ENCODE data around the gene LRRC8A. TPM values are rescaled to one million over a fixed set of nuclear protein-coding genes. Genes with fewer than 3 reads are reported as not detected.
A peak's percentile ranks its signal among the peaks of the same experiment; 100 is the strongest.
"Not testable (repeated sequence)": the region's sequence is repeated elsewhere in the genome, so short reads cannot be mapped to it uniquely, and the experiment has no call there.

Gene LRRC8A
- total and polyA plus RNA-seq, 2 donors from 2014 or later: 18.5 to 37.4 TPM

DNA sequence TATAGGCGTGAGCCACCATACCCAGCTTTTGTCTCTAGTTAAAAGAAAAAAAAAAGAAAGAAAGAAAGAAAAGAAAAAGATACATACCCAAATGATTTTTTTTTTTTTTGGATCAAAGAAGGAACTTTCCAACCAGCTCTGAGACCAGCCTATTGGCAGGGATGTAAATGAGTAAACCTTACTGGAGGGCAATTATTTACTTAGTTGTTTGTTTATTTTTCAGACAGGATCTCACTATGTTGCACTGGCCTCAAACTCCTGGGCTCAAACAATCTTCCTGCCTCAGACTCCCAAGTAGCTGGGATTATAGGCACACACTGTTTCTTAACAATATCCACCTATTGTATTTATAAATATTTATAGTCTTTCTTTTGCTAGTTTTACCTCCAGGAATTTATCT, 41.4 kb upstream of the LRRC8A start:
- Histone ChIP-seq H3K4me3 (ENCODE audit: low read length in 3 of 3) (no peak overlapping the region), H3K27ac (ENCODE audit: low read depth in 2 of 2, low read length in 2 of 2) (no peak overlapping the region), H3K27me3 (ENCODE audit: control insufficient read depth, insufficient read depth, low read length) (no peaks in the 10 kb centered on the region), H3K9me3 (ENCODE audit: control insufficient read depth in 2 of 3, insufficient read depth in 1 of 3, low read length in 3 of 3) (no peaks in the 10 kb centered on the region), H3K36me3 (ENCODE audit: control insufficient read depth in 2 of 3, insufficient read depth in 3 of 3, low read length in 3 of 3) (peaks cover 0 to 5% (median 0%) of the 10 kb centered on the region in 3 donors), H3K9ac (ENCODE audit: low read length in 3 of 3) (no peak overlapping the region), H3K4me1 (ENCODE audit: control insufficient read depth in 2 of 3, insufficient read depth in 2 of 3, low read depth in 1 of 3, low read length in 3 of 3) (peaks cover 0 to 5% (median 0%) of the 10 kb centered on the region in 3 donors)
- intact Hi-C loops (cut with DNase I): no loop called here
- TF ChIP-seq, protein P1, sequence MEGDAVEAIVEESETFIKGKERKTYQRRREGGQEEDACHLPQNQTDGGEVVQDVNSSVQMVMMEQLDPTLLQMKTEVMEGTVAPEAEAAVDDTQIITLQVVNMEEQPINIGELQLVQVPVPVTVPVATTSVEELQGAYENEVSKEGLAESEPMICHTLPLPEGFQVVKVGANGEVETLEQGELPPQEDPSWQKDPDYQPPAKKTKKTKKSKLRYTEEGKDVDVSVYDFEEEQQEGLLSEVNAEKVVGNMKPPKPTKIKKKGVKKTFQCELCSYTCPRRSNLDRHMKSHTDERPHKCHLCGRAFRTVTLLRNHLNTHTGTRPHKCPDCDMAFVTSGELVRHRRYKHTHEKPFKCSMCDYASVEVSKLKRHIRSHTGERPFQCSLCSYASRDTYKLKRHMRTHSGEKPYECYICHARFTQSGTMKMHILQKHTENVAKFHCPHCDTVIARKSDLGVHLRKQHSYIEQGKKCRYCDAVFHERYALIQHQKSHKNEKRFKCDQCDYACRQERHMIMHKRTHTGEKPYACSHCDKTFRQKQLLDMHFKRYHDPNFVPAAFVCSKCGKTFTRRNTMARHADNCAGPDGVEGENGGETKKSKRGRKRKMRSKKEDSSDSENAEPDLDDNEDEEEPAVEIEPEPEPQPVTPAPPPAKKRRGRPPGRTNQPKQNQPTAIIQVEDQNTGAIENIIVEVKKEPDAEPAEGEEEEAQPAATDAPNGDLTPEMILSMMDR (IDR thresholded peaks at IDR 0.05; ENCODE audit: borderline replicate concordance, extremely low read depth, insufficient read depth): no peak
- FAIRE-seq: no peak
- no peak for DNase-seq

DNA sequence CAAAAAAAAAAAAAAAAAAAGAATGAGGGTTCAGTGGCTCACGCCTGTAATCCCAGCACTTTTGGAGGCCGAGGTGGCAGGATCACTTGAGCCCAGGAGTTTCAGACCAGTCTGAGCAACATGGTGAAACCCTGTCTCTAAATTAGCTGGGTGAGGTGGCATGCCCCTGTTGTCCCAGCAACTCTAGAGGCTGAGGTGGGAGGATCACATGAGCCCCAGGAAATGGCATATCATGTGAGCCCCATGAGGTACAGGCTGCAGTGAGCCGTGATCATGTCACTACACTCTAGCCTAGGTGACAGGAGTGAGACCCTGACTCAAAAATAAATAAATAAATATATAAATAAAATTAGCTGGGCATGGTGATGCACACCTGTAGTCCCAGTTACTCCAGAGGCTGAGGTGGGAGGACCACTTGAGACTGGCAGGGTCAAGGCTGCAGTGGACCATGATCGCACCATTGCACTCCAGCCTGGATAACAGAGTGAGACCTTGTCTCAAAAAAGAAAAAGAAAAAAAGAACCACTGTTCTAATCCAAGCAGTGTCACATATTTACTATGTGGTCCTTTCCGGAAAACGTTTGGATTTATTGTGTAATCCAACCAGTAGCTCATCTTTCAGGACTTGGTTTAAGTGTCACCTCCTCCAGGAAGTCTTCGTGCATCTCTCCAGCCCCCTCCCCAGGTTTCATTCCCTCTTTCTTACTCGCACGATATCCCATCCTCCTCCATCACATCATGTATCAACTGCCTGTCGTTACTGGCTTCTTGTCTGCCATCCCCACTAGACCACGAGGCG, 40.0 kb upstream of the LRRC8A start:
- Histone ChIP-seq H3K9ac (ENCODE audit: low read length in 3 of 3) (no peak overlapping the region), H3K27me3 (ENCODE audit: control insufficient read depth, insufficient read depth, low read length) (no peaks in the 10 kb centered on the region), H3K36me3 (ENCODE audit: control insufficient read depth in 2 of 3, insufficient read depth in 3 of 3, low read length in 3 of 3) (peaks cover 0 to 5% (median 0%) of the 10 kb centered on the region in 3 donors), H3K4me3 (ENCODE audit: low read length in 3 of 3) (no peak overlapping the region), H3K9me3 (ENCODE audit: control insufficient read depth in 2 of 3, insufficient read depth in 1 of 3, low read length in 3 of 3) (no peaks in the 10 kb centered on the region), H3K4me1 (ENCODE audit: control insufficient read depth in 2 of 3, insufficient read depth in 2 of 3, low read depth in 1 of 3, low read length in 3 of 3) (peaks cover 0 to 5% (median 0%) of the 10 kb centered on the region in 3 donors), H3K27ac (ENCODE audit: low read depth in 2 of 2, low read length in 2 of 2) (no peak overlapping the region)
- intact Hi-C loops (cut with DNase I): no loop called here
- peak in 2 of 5 donors; percentile 10 to 31 for DNase-seq
- FAIRE-seq: no peak
- TF ChIP-seq, protein P1 (IDR thresholded peaks at IDR 0.05; ENCODE audit: borderline replicate concordance, extremely low read depth, insufficient read depth): no peak

DNA sequence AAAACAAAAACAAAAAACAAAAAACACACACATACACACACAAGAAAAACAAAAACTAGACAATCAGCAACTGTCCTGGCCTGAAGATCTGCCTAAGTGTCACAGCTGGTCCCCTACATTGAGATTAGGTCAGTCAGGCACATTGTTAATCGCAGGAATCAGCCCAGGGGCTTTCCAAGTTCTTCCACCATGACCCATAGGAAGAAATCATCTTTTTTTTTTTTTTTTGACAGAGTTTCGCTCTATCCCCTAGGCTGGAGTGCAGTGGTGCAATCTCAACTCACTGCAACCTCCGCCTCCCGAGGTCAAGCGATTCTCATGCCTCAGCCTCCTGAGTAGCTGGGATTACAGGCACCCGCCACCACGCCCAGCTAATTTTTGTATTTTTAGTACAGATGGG, 38.8 kb upstream of the LRRC8A start:
- DNase-seq; intact Hi-C loops (cut with DNase I); H3K27me3 ChIP-seq (ENCODE audit: control insufficient read depth, insufficient read depth, low read length); H3K9me3 ChIP-seq (ENCODE audit: control insufficient read depth in 2 of 3, insufficient read depth in 1 of 3, low read length in 3 of 3); FAIRE-seq; H3K4me1 ChIP-seq (ENCODE audit: control insufficient read depth in 2 of 3, insufficient read depth in 2 of 3, low read depth in 1 of 3, low read length in 3 of 3); H3K36me3 ChIP-seq (ENCODE audit: control insufficient read depth in 2 of 3, insufficient read depth in 3 of 3, low read length in 3 of 3); H3K27ac ChIP-seq (ENCODE audit: low read depth in 2 of 2, low read length in 2 of 2); H3K9ac ChIP-seq (ENCODE audit: low read length in 3 of 3); H3K4me3 ChIP-seq (ENCODE audit: low read length in 3 of 3): not testable (repeated sequence)

DNA sequence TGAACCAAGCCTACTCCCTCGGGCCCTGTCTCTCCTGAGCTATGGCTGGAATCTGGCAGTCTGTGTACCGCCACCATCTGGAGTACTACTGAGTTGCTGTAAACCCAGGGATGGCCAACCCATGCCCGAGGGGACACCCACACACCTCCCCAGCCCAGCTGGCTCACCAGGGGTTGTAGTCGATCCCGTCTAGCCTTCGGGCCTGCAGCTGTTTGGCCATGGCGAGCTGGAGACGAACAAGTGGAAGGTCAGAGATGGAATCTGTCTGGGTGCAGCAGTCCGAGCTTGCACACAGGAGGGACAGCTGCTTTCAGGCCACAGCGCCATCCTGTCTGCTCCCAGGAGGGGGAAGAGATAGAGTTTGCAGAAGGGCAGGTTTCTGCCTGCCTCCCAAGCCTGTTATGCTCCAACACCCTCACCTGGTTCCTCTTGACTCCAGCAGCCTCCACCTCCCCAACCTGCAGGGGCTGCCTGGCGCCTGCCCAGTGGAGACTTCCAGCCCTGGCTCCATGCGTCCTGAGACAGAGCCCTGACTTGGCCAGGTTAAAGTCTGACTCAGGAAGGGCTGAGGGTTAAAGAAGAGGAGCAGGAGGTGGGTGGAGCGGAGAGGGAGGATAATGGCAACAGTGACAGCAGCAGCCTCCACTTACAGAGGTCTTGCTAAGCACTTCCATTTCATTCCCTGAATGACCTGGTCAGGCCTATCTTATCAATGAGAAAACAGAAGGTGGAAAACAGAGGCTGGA, 36.6 kb upstream of the LRRC8A start:
- no peak overlapping the region for H3K9ac ChIP-seq (ENCODE audit: low read length in 3 of 3)
- DNase-seq (peak; percentile 21 to 64 (median 41)), FAIRE-seq (no peak)
- peaks cover 0 to 5% (median 0%) of the 10 kb centered on the region in 3 donors for H3K4me1 ChIP-seq (ENCODE audit: control insufficient read depth in 2 of 3, insufficient read depth in 2 of 3, low read depth in 1 of 3, low read length in 3 of 3)
- peak overlapping the region in 1 of 3 donors; percentile 43 for H3K4me3 ChIP-seq (ENCODE audit: low read length in 3 of 3)
- intact Hi-C loops (cut with DNase I): no loop called here
- peaks cover 0 to 4% (median 0%) of the 10 kb centered on the region in 3 donors for H3K9me3 ChIP-seq (ENCODE audit: control insufficient read depth in 2 of 3, insufficient read depth in 1 of 3, low read length in 3 of 3)
- no peaks in the 10 kb centered on the region for H3K27me3 ChIP-seq (ENCODE audit: control insufficient read depth, insufficient read depth, low read length)
- TF ChIP-seq, protein P1 (IDR thresholded peaks at IDR 0.05; ENCODE audit: borderline replicate concordance, extremely low read depth, insufficient read depth): peak; percentile 3
- H3K27ac ChIP-seq (ENCODE audit: low read depth in 2 of 2, low read length in 2 of 2): peak overlapping the region in 1 of 2 donors; percentile 5
- H3K36me3 ChIP-seq (ENCODE audit: control insufficient read depth in 2 of 3, insufficient read depth in 3 of 3, low read length in 3 of 3): peaks cover 0 to 5% (median 0%) of the 10 kb centered on the region in 3 donors

All from kidney (tissue), 14 donors.